Suprapubic skin (tissue), 4 donors: ENCODE measurements around the gene NAALADL2. TPM values are rescaled to one million over a fixed set of nuclear protein-coding genes. Genes with fewer than 3 reads are reported as not detected.

Source experiments
- DNase-seq, 2 donors: peaks; one replicate each; pipeline ENCODE4 v3.0.0-alpha.2; 2019; ENCODE audit warnings: low spot score in 2 of 2
- H3K27ac ChIP-seq: fragments of 200-600 bp; sonication (generic); one replicate; pipeline ENCODE4 v1.5.1; 2019
- H3K27me3 ChIP-seq: fragments of 200-600 bp; sonication (generic); one replicate; pipeline ENCODE4 v1.5.1; 2019
- H3K36me3 ChIP-seq: fragments of 200-600 bp; sonication (generic); one replicate; pipeline ENCODE4 v1.5.1; 2019
- H3K4me1 ChIP-seq: fragments of 200-600 bp; sonication (generic); one replicate; pipeline ENCODE4 v1.5.1; 2019
- H3K4me3 ChIP-seq: fragments of 200-600 bp; sonication (generic); one replicate; pipeline ENCODE4 v1.5.1; 2019; ENCODE audit warnings: mild to moderate bottlenecking
- H3K9me3 ChIP-seq: fragments of 200-600 bp; sonication (generic); one replicate; pipeline ENCODE4 v1.5.1; 2019
- CTCF ChIP-seq, 2 donors: fragments of 200-600 bp in 1 of 2; fragments of 450-650 bp in 1 of 2; sonication (generic) in 1 of 2; IDR thresholded peaks; one replicate each; pipeline ENCODE4 v1.5.1; 2016 to 2019; ENCODE audit warnings: antibody characterized with exemption in 2 of 2, mild to moderate bottlenecking in 1 of 2, moderate library complexity in 1 of 2
- EP300 ChIP-seq: sonication (generic); formaldehyde crosslinking; IDR thresholded peaks from one replicate; pipeline ENCODE4 v1.6.1; 2017; ENCODE audit warnings: antibody characterized with exemption
- POLR2A ChIP-seq, 2 donors: fragments of 450-650 bp; IDR thresholded peaks; one replicate each; pipeline ENCODE4 v1.6.1; 2017; ENCODE audit warnings: antibody characterized with exemption in 2 of 2, mild to moderate bottlenecking in 2 of 2, moderate library complexity in 2 of 2
- POLR2AphosphoS5 ChIP-seq, 3 donors: sonication (generic); formaldehyde crosslinking; IDR thresholded peaks; one replicate each; pipeline ENCODE4 v1.6.1; 2017; ENCODE audit warnings: antibody characterized with exemption in 3 of 3
- WGBS: methylation state at CpG from one replicate; pipeline ENCODE4 v1.1.5; 2018; 5-methylcytosine and 5-hydroxymethylcytosine counted together
- total RNA-seq, 4 donors: library from RNA; depleted of rRNA; stranded (reverse); fragments of >200 nt; gene quantifications; one replicate each; pipeline ENCODE4 v1.1.0, GENCODE V29; 2016

Gene NAALADL2
- total RNA-seq, 4 donors from 2014 or later = 4.0 to 10.5 (median 8.5) TPM

DNA sequence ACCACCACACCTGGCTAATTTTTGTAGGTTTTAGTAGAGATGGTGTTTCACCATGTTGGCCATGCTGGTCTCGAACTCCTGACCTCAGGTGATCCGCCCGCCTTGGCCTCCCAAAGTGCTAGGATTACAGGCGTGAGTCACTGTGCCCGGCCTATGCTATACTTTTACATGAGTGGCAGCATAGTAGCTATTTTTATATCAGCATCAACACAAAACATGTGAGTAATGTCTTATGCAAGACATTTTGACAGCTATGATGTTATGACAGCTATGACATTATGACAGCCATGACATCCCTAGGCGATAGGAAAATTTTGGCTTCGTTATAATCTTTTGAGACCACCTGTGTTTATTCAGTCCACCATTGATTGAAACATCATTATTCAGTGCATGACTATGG, 4.1 kb upstream of the NAALADL2 start:
- TF ChIP-seq POLR2AphosphoS5 (IDR thresholded peaks at IDR 0.05) (no peak), EP300 (no peak), POLR2A (IDR thresholded peaks at IDR 0.05) (no peak), CTCF (IDR thresholded peaks at IDR 0.05) (no peak)
- no peaks in the 10 kb centered on the region for H3K9me3 ChIP-seq
- H3K4me3 ChIP-seq = no peak overlapping the region
- WGBS = 95% methylated on average over 7 of the region's 7 CpGs
- H3K36me3 ChIP-seq = no peaks in the 10 kb centered on the region
- H3K4me1 ChIP-seq = peaks cover 8% of the 10 kb centered on the region
- no peaks in the 10 kb centered on the region for H3K27me3 ChIP-seq
- DNase-seq = no peak
- no peak overlapping the region for H3K27ac ChIP-seq

- Histone ChIP-seq H3K9me3 (no peaks in the 10 kb centered on the region), H3K4me3 (no peak overlapping the region), H3K27me3 (no peaks in the 10 kb centered on the region), H3K36me3 (no peaks in the 10 kb centered on the region), H3K4me1 (peaks cover 12% of the 10 kb centered on the region), H3K27ac (no peak overlapping the region)
- 64% methylated on average over 3 of the region's 3 CpGs for WGBS
- no peak for DNase-seq
- no peak for TF ChIP-seq POLR2AphosphoS5 (IDR thresholded peaks at IDR 0.05)
- TF ChIP-seq POLR2A (IDR thresholded peaks at IDR 0.05) = no peak
- no peak for TF ChIP-seq EP300
- no peak for TF ChIP-seq CTCF (IDR thresholded peaks at IDR 0.05)
Measured at GRCh38 chr3:174857301-174857700, 1.8 kb upstream of the NAALADL2 start.

GRCh38 chr3:174858353-174858752, 781 bp upstream of the NAALADL2 start:
- H3K27me3 ChIP-seq = no peaks in the 10 kb centered on the region
- no peaks in the 10 kb centered on the region for H3K9me3 ChIP-seq
- 74% methylated on average over 1 of the region's 1 CpG for WGBS
- no peaks in the 10 kb centered on the region for H3K36me3 ChIP-seq
- no peak for DNase-seq
- TF ChIP-seq POLR2AphosphoS5 (IDR thresholded peaks at IDR 0.05) (no peak), POLR2A (IDR thresholded peaks at IDR 0.05) (no peak), EP300 (no peak), CTCF (IDR thresholded peaks at IDR 0.05) (no peak)
- peaks cover 17% of the 10 kb centered on the region for H3K4me1 ChIP-seq
- H3K27ac ChIP-seq = no peak overlapping the region
- H3K4me3 ChIP-seq = no peak overlapping the region

- WGBS = 83% methylated on average over 3 of the region's 3 CpGs
- Histone ChIP-seq H3K27me3 (no peaks in the 10 kb centered on the region), H3K4me3 (no peak overlapping the region), H3K4me1 (peaks cover 17% of the 10 kb centered on the region), H3K36me3 (no peaks in the 10 kb centered on the region), H3K9me3 (no peaks in the 10 kb centered on the region), H3K27ac (peak overlapping the region; percentile 42)
- TF ChIP-seq POLR2A (IDR thresholded peaks at IDR 0.05) (no peak), POLR2AphosphoS5 (IDR thresholded peaks at IDR 0.05) (no peak), EP300 (no peak), CTCF (IDR thresholded peaks at IDR 0.05) (no peak)
- DNase-seq = no peak
Measured at GRCh38 chr3:174859756-174860155, 622 bp downstream of the NAALADL2 start.

- H3K4me1 ChIP-seq = peaks cover 17% of the 10 kb centered on the region
- no peaks in the 10 kb centered on the region for H3K36me3 ChIP-seq
- TF ChIP-seq CTCF (IDR thresholded peaks at IDR 0.05) (no peak), POLR2A (IDR thresholded peaks at IDR 0.05) (no peak), POLR2AphosphoS5 (IDR thresholded peaks at IDR 0.05) (no peak), EP300 (no peak)
- no peak for DNase-seq
- H3K9me3 ChIP-seq = no peaks in the 10 kb centered on the region
- no peak overlapping the region for H3K27ac ChIP-seq
- no peaks in the 10 kb centered on the region for H3K27me3 ChIP-seq
- WGBS = 37% methylated on average over 3 of the region's 3 CpGs
- no peak overlapping the region for H3K4me3 ChIP-seq
Measured at GRCh38 chr3:174862101-174862500, 3.0 kb downstream of the NAALADL2 start.
